Hepatic stellate cell (primary cell): ENCODE data around the gene GARIN1A.
"Not testable (repeated sequence)": the region's sequence is repeated elsewhere in the genome, so short reads cannot be mapped to it uniquely, and the experiment has no call there.

Experiments used
- DNase-seq: peaks from one replicate; pipeline ENCODE4 v3.0.0; 2011; ENCODE audit warnings: low spot score

The GARIN1A gene

GRCh38 chr7:128671992-128672391 lies at the start of gene GARIN1A:
Gene GARIN1A (plus strand): TSS chr7:128672292. CDS start chr7:128672398, 106 bp downstream.
- DNase-seq, result no peak

- DNase-seq, result not testable (repeated sequence)
Observed at GRCh38 chr7:128627124-128627523, 45.0 kb upstream of the GARIN1A start.

- DNase-seq, result not testable (repeated sequence)
Observed at GRCh38 chr7:128633915-128634314, 38.2 kb upstream of the GARIN1A start.

- DNase-seq, result not testable (repeated sequence)
Observed at GRCh38 chr7:128645206-128645605, 26.9 kb upstream of the GARIN1A start.

GRCh38 chr7:128645844-128646243 lies 26.2 kb upstream of the GARIN1A start:
- not testable (repeated sequence) for DNase-seq

- not testable (repeated sequence) for DNase-seq
Observed at GRCh38 chr7:128646877-128647276, 25.2 kb upstream of the GARIN1A start.

- DNase-seq, result not testable (repeated sequence)
Observed at GRCh38 chr7:128651096-128651495, 21.0 kb upstream of the GARIN1A start.

- DNase-seq, result not testable (repeated sequence)
Observed at GRCh38 chr7:128652606-128653005, 19.5 kb upstream of the GARIN1A start.

GRCh38 chr7:128653197-128653596 lies 18.9 kb upstream of the GARIN1A start:
- DNase-seq, result not testable (repeated sequence)

GRCh38 chr7:128654080-128654479 lies 18.0 kb upstream of the GARIN1A start:
- not testable (repeated sequence) for DNase-seq

- not testable (repeated sequence) for DNase-seq
Observed at GRCh38 chr7:128654501-128654900, 17.6 kb upstream of the GARIN1A start.

- DNase-seq, result not testable (repeated sequence)
Observed at GRCh38 chr7:128658428-128658827, 13.7 kb upstream of the GARIN1A start.

GRCh38 chr7:128660596-128660995 lies 11.5 kb upstream of the GARIN1A start:
- no peak for DNase-seq

- no peak for DNase-seq
Observed at GRCh38 chr7:128661446-128661845, 10.6 kb upstream of the GARIN1A start.

GRCh38 chr7:128662091-128662490 lies 10.0 kb upstream of the GARIN1A start:
- no peak for DNase-seq

GRCh38 chr7:128663223-128663622 lies 8.9 kb upstream of the GARIN1A start:
- not testable (repeated sequence) for DNase-seq

GRCh38 chr7:128665057-128665456 lies 7.0 kb upstream of the GARIN1A start:
- no peak for DNase-seq

- peak; percentile 27 for DNase-seq
Observed at GRCh38 chr7:128666200-128666599, 5.9 kb upstream of the GARIN1A start.

- peak; percentile 19 for DNase-seq
Observed at GRCh38 chr7:128672927-128673517, 930 bp downstream of the GARIN1A start.

- DNase-seq, result no peak
Observed at GRCh38 chr7:128673571-128673970, 1.5 kb downstream of the GARIN1A start.

GRCh38 chr7:128676665-128677064 lies 4.6 kb downstream of the GARIN1A start:
- DNase-seq, result no peak

GRCh38 chr7:128679920-128680319 lies 7.8 kb downstream of the GARIN1A start:
- no peak for DNase-seq

GRCh38 chr7:128681794-128682537 lies 9.9 kb downstream of the GARIN1A start:
- DNase-seq, result no peak
